GM21723 (cell line): Measurements from ENCODE around the gene GORASP1.
A peak's percentile ranks its signal among the peaks of the same experiment; 100 is the strongest.

Source experiments
- ATAC-seq: cut with Tn5 transposase; IDR thresholded peaks from one replicate; pipeline ENCODE4 v1.9.1; 2021; ENCODE audit warnings: mild to moderate bottlenecking, moderate library complexity; ENCODE audit not compliant: unreplicated experiment

Gene GORASP1

GRCh38 chr3:39107388-39108199 is at the start of gene GORASP1, which contains the start of gene TTC21A:
Gene GORASP1 (minus strand): TSS chr3:39107627. CDS start chr3:39107541, 86 bp downstream.
Gene TTC21A (plus strand): TSS chr3:39107680. CDS start chr3:39107838, 158 bp downstream.
- ATAC-seq = peak; percentile 64

- no peak for ATAC-seq
These were observed 49.0 kb upstream of the GORASP1 start for GRCh38 chr3:39156421-39156820.

- ATAC-seq = no peak
These were observed 47.0 kb upstream of the GORASP1 start for GRCh38 chr3:39154280-39155021.

GRCh38 chr3:39153977-39154279 is 46.5 kb upstream of the GORASP1 start:
- ATAC-seq = no peak

DNA sequence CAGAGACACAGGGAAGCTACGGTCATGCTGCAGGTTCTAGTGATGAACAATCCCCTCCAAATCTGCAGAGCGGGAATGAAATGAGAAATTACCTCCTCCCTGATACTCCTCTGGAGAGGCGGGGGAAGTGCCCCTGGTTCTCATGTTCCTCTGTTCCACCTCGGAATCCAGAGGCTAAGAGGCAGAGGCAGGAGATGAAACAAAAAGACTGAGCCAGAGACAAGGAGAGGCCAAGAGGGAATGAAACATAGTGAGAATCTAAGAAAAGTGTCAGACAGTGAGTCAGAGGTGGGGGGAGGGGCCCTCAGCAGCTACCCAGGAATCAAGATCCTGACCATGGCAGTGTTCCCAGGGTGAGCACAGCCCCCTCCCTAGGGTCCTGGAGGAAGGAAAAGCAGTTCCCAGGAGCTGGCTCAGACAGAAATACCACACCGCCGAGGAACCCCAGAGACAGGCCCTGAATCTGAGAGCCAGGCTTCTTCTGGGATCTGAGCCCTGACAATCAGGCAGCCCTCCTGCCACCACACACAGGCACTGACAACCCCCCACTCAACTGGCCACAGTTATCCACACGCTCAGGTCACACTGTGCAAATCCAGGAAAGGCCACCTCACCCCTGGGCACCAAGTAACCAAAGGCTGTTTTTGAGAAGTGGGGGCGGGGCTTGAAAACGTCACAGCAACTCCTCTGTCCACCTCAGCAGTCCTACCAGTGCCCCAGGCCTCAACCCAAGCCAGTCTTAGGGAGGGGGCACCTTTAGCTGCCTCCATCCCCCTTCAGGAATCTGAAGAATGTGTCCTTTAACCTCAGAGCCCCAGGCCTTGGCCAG is 43.6 kb upstream of the GORASP1 start:
- ATAC-seq = no peak

- ATAC-seq = no peak
These were observed 42.8 kb upstream of the GORASP1 start for GRCh38 chr3:39150148-39150802.

DNA sequence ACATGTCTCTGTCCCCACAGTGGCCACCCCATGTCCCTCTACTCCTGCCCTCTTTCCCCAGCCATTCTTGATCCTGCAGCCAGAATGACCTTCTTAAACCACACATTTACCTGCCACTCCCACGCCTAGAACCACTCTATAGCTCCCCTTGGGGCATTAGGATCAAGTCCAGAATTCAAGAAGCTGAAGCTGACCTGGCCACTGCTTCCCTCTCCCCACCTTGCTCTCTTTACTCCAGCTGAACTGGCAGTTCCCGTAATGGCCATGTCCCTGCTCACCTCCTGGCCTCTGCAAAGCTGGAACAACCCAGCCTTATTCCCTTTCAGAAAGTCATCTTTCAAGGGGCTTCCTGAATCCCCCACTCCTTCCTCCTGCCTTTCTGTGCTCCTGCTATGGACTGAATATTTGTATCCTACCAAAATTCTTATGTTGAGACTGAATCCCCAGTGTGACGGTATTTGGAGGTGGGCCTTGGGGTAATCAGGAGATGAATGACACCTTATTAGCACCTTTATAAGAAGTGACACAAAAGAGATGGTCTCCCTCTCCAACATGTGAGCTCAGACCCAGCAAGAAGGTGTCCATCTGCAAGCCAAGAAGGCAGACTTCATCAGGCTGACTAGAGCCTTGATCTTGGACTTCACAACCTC is 42.2 kb upstream of the GORASP1 start:
- no peak for ATAC-seq

DNA sequence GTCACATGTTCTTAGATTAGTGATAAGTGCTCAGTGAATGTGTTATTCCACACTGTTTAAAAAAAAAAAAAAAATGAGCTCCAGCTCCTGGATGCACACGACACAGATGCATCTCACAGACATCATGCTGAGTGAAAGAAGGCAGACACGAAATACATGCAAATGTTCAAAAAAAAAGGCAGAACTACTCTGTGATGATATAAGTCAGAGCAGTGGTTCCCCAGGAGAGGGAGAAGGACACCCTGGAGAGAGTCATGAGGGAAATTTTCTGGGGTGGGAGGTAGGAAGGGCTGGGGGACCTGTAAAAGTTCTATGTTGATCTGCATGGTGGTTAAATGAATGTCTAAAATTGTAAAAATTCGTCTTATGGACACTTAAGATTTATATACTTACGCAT is 41.6 kb upstream of the GORASP1 start:
- ATAC-seq = no peak

- no peak for ATAC-seq
These were observed 41.1 kb upstream of the GORASP1 start for GRCh38 chr3:39148435-39149058.

GRCh38 chr3:39147711-39148434 is 40.4 kb upstream of the GORASP1 start:
- peak; percentile 33 for ATAC-seq

- ATAC-seq = peak; percentile 3
These were observed 39.5 kb upstream of the GORASP1 start for GRCh38 chr3:39146611-39147591.

- ATAC-seq = no peak
These were observed 38.7 kb upstream of the GORASP1 start for GRCh38 chr3:39146083-39146501.

GRCh38 chr3:39144748-39145380 is 37.4 kb upstream of the GORASP1 start:
- no peak for ATAC-seq

GRCh38 chr3:39144095-39144747 is 36.8 kb upstream of the GORASP1 start:
- no peak for ATAC-seq

DNA sequence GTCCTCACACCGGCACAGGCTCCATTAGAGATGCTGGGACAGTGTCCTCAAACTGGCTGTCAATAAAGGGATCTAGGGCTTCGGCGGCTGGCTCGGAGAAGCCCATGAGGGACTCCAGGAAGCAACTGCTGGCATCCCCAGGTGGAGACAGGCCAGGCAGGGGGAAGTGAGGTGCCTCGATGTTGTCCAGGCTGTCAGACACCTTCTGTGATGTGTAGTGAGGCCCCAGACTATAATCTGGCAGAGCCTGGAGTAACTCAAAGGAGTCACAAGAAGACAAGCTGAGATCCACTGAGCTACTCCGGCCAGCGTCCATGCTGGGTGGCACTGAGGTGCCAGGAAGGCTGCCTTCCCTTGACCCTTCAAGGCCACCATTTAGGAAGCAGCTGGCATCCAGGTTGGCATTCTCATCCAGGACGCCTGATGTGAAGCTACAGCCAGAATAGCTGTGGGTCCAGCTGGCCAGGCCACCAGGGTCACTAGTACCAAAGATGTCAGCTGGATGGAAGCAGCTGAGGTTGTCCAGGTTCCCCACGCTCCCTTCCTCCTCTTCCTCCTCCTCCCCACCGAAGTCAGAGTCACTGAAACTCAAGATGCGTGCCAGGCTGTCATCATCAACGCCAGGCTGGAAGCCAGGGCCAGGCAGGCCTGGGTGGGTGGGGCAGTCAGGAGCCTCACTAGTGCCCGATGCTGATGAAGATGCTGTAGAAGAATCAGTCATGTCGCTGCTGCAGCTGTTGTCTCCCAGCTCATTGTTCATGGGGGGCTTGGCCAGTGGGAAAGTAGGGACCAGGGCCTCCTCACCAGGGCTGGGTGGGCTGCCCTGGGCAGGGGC is 35.8 kb upstream of the GORASP1 start:
- no peak for ATAC-seq

GRCh38 chr3:39142067-39142466 is 34.6 kb upstream of the GORASP1 start:
- no peak for ATAC-seq
